ENCODE data around the gene INPP5A.

- TF ChIP-seq MAX (CRISPR knock-in tag; IDR thresholded peaks at IDR 0.05) (no peak), ZNF512 (tag; IDR thresholded peaks at IDR 0.05) (no peak), ZBTB33 (CRISPR knock-in tag; IDR thresholded peaks at IDR 0.05) (no peak), SREBF2 (CRISPR knock-in tag; IDR thresholded peaks at IDR 0.05) (no peak), ETV6 (IDR thresholded peaks at IDR 0.05; ENCODE audit: borderline replicate concordance in 1 of 2, low read depth in 2 of 2, low read length in 1 of 2) (no peak), ETV6 (CRISPR knock-in tag; IDR thresholded peaks at IDR 0.05; ENCODE audit: borderline replicate concordance) (no peak), TAF1 (IDR thresholded peaks at IDR 0.05; ENCODE audit: control insufficient read depth, extremely low read depth, insufficient read depth, low read length, severe bottlenecking) (no peak), HEY1 (CRISPR knock-in tag; IDR thresholded peaks at IDR 0.05; ENCODE audit: borderline replicate concordance) (no peak), TCF7 (IDR thresholded peaks at IDR 0.05; ENCODE audit: borderline replicate concordance) (no peak), NR2C1 (IDR thresholded peaks at IDR 0.05) (no peak), NR2C1 (tag; IDR thresholded peaks at IDR 0.05) (no peak), SETDB1 (IDR thresholded peaks at IDR 0.05; ENCODE audit: low read length) (no peak), SMC3 (conservative IDR thresholded peaks at IDR 0.05; ENCODE audit: insufficient read depth, low read depth, low read length) (no peak), CTCF (IDR thresholded peaks at IDR 0.05 in 2 of 3, conservative IDR thresholded peaks at IDR 0.05 in 1 of 3; ENCODE audit: insufficient read depth in 2 of 3, low read depth in 1 of 3, low read length in 3 of 3) (no peak), E2F5 (CRISPR knock-in tag; IDR thresholded peaks at IDR 0.05) (no peak)
Measured at GRCh38 chr10:132606031-132606491, 68.5 kb downstream of the INPP5A start.

Measured in K562 (cell line).